A549 (cell line): ENCODE data around the gene PLEKHA6. TPM values are rescaled to one million over a fixed set of nuclear protein-coding genes. Genes with fewer than 3 reads are reported as not detected.

Experiments used
- ATAC-seq, 2 experiments: fragments of 200-7000 bp in 1 of 2; fragments of >200 bp in 1 of 2; cut with Nextera tagmentation in 1 of 2; cut with Tn5 transposase in 1 of 2; 3 replicates each; pipeline versions ENCODE4 v1.8.0 to v1.9.1; 2018 to 2020; ENCODE audit warnings: mild to moderate bottlenecking in 1 of 2, moderate library complexity in 1 of 2
- CTCF ChIA-PET: fragments of 300-600 bp; sonication (Branson Sonifier 250); formaldehyde crosslinking; extraction: SDS; loops from one replicate; lab custom pipeline; 2021; ENCODE audit warnings: antibody characterized with exemption, inconsistent platforms; lab: Yijun Ruan, JAX
- POLR2A ChIA-PET: fragments of 350-600 bp; formaldehyde crosslinking; extraction: SDS; loops from one replicate; lab custom pipeline; 2021; ENCODE audit warnings: antibody characterized with exemption, inconsistent platforms; lab: Yijun Ruan, JAX
- DNase-seq, 2 experiments: peaks; one replicate each; pipeline versions ENCODE4 v3.0.0 to v3.0.0-alpha.2; 2011 to 2016; ENCODE audit warnings: low read depth in 1 of 2, low spot score in 1 of 2
- FAIRE-seq: peaks from 2 replicates; lab custom pipeline; 2011; peaks lifted over from hg19 to GRCh38; lab: Jason Lieb, UNC
- H3K27ac ChIP-seq, 2 experiments: fragments of >200 bp; sonication (Bioruptor Twin); formaldehyde crosslinking; 3 replicates each; pipeline ENCODE4 v1.5.1; 2016 to 2017
- H3K4me1 ChIP-seq: fragments of >200 bp; sonication (Bioruptor Twin); formaldehyde crosslinking; 3 replicates; pipeline ENCODE4 v1.6.1; 2016
- H3K4me2 ChIP-seq: fragments of >200 bp; sonication (Bioruptor Twin); formaldehyde crosslinking; 3 replicates; pipeline ENCODE4 v1.6.1; 2016
- H3K4me3 ChIP-seq: fragments of >200 bp; sonication (Bioruptor Twin); formaldehyde crosslinking; 3 replicates; pipeline ENCODE4 v1.5.1; 2016
- H3K9me3 ChIP-seq: fragments of >200 bp; sonication (Bioruptor Twin); formaldehyde crosslinking; 3 replicates; pipeline ENCODE4 v1.6.1; 2016
- ATOH8 ChIP-seq: fragments of 250-450 bp; sonication (Bioruptor Pico); IDR thresholded peaks from 2 replicates; pipeline ENCODE4 v1.5.0; 2020; ENCODE audit warnings: low read depth, mild to moderate bottlenecking, moderate library complexity
- CHD4 ChIP-seq: fragments of 200-600 bp; sonication (generic); IDR thresholded peaks from 2 replicates; pipeline ENCODE4 v1.6.1; 2016; ENCODE audit warnings: antibody characterized with exemption, mild to moderate bottlenecking, borderline replicate concordance
- CTCF ChIP-seq: fragments of >200 bp; sonication (Bioruptor Twin); formaldehyde crosslinking; IDR thresholded peaks from 3 replicates; pipeline ENCODE4 v1.5.1; 2016
- E2F6 ChIP-seq: IDR thresholded peaks from 2 replicates; pipeline ENCODE4 v1.6.1; 2012; ENCODE audit warnings: low read depth, borderline replicate concordance
- EHMT2 ChIP-seq: fragments of 200-600 bp; sonication (generic); IDR thresholded peaks from 2 replicates; pipeline ENCODE4 v1.6.1; 2016; ENCODE audit warnings: antibody characterized with exemption, low read depth, mild to moderate bottlenecking, moderate library complexity
- FOSB ChIP-seq: fragments of 250-450 bp; sonication (Bioruptor Pico); IDR thresholded peaks from 2 replicates; pipeline ENCODE4 v1.5.0; 2020; ENCODE audit warnings: mild to moderate bottlenecking, moderate library complexity
- FOSL2 ChIP-seq, 2 experiments: fragments of 450-650 bp in 1 of 2; fragments of >200 bp in 1 of 2; sonication (Bioruptor Twin) in 1 of 2; formaldehyde crosslinking; IDR thresholded peaks; 2 replicates each; pipeline versions ENCODE4 v1.5.0 to v1.6.1; 2016 to 2020; ENCODE audit warnings: mild to moderate bottlenecking in 1 of 2, moderate library complexity in 1 of 2
- HES2 ChIP-seq: fragments of >200 bp; sonication (Bioruptor Twin); formaldehyde crosslinking; IDR thresholded peaks from 2 replicates; pipeline ENCODE4 v1.6.1; 2016
- HEYL ChIP-seq: fragments of 250-450 bp; sonication (Bioruptor Pico); IDR thresholded peaks from 2 replicates; pipeline ENCODE4 v1.8.0; 2021; ENCODE audit warnings: mild to moderate bottlenecking, moderate library complexity
- HOXA7 ChIP-seq: fragments of 250-450 bp; sonication (Bioruptor Pico); IDR thresholded peaks from 2 replicates; pipeline ENCODE4 v1.5.0; 2020; ENCODE audit warnings: mild to moderate bottlenecking, moderate library complexity
- HOXB13 ChIP-seq: fragments of 250-450 bp; sonication (Bioruptor Pico); IDR thresholded peaks from 2 replicates; pipeline ENCODE4 v1.5.0; 2020; ENCODE audit warnings: low read depth, mild to moderate bottlenecking, moderate library complexity
- JUNB ChIP-seq: fragments of >200 bp; sonication (Bioruptor Twin); formaldehyde crosslinking; IDR thresholded peaks from 2 replicates; pipeline ENCODE4 v1.6.1; 2016
- MAFK ChIP-seq: fragments of 450-650 bp; IDR thresholded peaks from 2 replicates; pipeline ENCODE4 v1.6.1; 2014; ENCODE audit not compliant: partially characterized antibody
- NPAS2 ChIP-seq: fragments of 250-450 bp; sonication (Bioruptor Pico); IDR thresholded peaks from 2 replicates; pipeline ENCODE4 v1.8.0; 2022; ENCODE audit warnings: mild to moderate bottlenecking, moderate library complexity, borderline replicate concordance
- POLR2A ChIP-seq: IDR thresholded peaks from 2 replicates; pipeline ENCODE4 v1.6.1; 2012; ENCODE audit warnings: mild to moderate bottlenecking, low read length
- RARB ChIP-seq: fragments of 250-450 bp; sonication (Bioruptor Pico); IDR thresholded peaks from 2 replicates; pipeline ENCODE4 v1.8.0; 2021; ENCODE audit warnings: mild to moderate bottlenecking, moderate library complexity
- RCOR1 ChIP-seq: fragments of 150-350 bp; IDR thresholded peaks from 2 replicates; pipeline ENCODE4 v1.6.1; 2014; ENCODE audit warnings: antibody characterized with exemption, low read length, low read depth
- RNF2 ChIP-seq: fragments of 200-600 bp; sonication (generic); IDR thresholded peaks from 2 replicates; pipeline ENCODE4 v1.6.1; 2016; ENCODE audit warnings: low read depth, mild to moderate bottlenecking, antibody characterized with exemption, moderate library complexity, borderline replicate concordance
- SREBF2 ChIP-seq: fragments of 450-650 bp; IDR thresholded peaks from 2 replicates; pipeline ENCODE4 v1.6.1; 2014; ENCODE audit warnings: mild to moderate bottlenecking, moderate library complexity
- TFCP2L1 ChIP-seq: fragments of 250-450 bp; sonication (Bioruptor Pico); IDR thresholded peaks from 2 replicates; pipeline ENCODE4 v1.5.0; 2021; ENCODE audit warnings: mild to moderate bottlenecking
- USF2 ChIP-seq: fragments of 450-650 bp; IDR thresholded peaks from 2 replicates; pipeline ENCODE4 v1.6.1; 2014; ENCODE audit warnings: antibody characterized with exemption
- ZC3H11A ChIP-seq: fragments of 450-650 bp; IDR thresholded peaks from 2 replicates; pipeline ENCODE4 v1.6.1; 2014; ENCODE audit warnings: antibody characterized with exemption, mild to moderate bottlenecking
- ZFP36 ChIP-seq: fragments of 450-650 bp; IDR thresholded peaks from 2 replicates; pipeline ENCODE4 v1.6.1; 2014; ENCODE audit warnings: borderline replicate concordance; ENCODE audit not compliant: partially characterized antibody
- ZSCAN20 ChIP-seq: fragments of 250-450 bp; sonication (Bioruptor Pico); IDR thresholded peaks from 2 replicates; pipeline ENCODE4 v1.8.0; 2022; ENCODE audit warnings: mild to moderate bottlenecking, moderate library complexity
- WGBS: methylation state at CpG from one replicate; pipeline ENCODE4 v1.1.6; 2017; ENCODE audit errors: missing lambda C conversion rate; 5-methylcytosine and 5-hydroxymethylcytosine counted together
- polyA plus RNA-seq, 4 experiments: library from polyadenylated mRNA; depleted of rRNA in 3 of 4; stranded (reverse); fragments of >200 nt; fragmentation: RNase III in 1 of 4; extraction: RNeasy Plus Mini Kit Qiagen cat#74134 plus additional on column Dnase treatment in 1 of 4; gene quantifications; 2 replicates in 3 of 4; 3 replicates in 1 of 4; pipeline ENCODE4 v1.2.3, GENCODE V29; 2011 to 2017

Gene PLEKHA6
- polyA plus RNA-seq, 2 of the 4 experiments (the other 2 are of a cell fraction): 13.0 to 26.2 TPM

- TF ChIP-seq HEYL (CRISPR knock-in tag) (no peak), JUNB (no peak), RNF2 (no peak), HOXB13 (CRISPR knock-in tag) (no peak)
Measured at GRCh38 chr1:204278958-204279357, 80.8 kb downstream of the PLEKHA6 start (continued).

GRCh38 chr1:204278251-204278650, 81.5 kb downstream of the PLEKHA6 start:
- DNase-seq (no peak), FAIRE-seq (no peak), ATAC-seq (no peak)
- 66% methylated on average over 4 of the region's 4 CpGs for WGBS
- TF ChIP-seq HOXB13 (CRISPR knock-in tag) (no peak), JUNB (no peak), TFCP2L1 (CRISPR knock-in tag) (no peak), FOSL2 (IDR thresholded peaks at IDR 0.05) (no peak), FOSL2 (CRISPR knock-in tag; IDR thresholded peaks at IDR 0.05) (no peak), USF2 (no peak), HES2 (no peak), FOSB (CRISPR knock-in tag) (no peak)
- Histone ChIP-seq H3K4me2 (0 out of 3 replicates have a peak overlapping the region, but pooled peaks have one; percentile 59), H3K9me3 (no peaks in the 10 kb centered on the region), H3K4me3 (no peak overlapping the region), H3K27ac (no peak overlapping the region), H3K4me1 (peaks cover 28% of the 10 kb centered on the region)
- CTCF ChIA-PET: interaction anchor here (0.9 to 39.0 kb wide), 6 partner anchors 9 to 116 kb away, joined by 3 to 840 read pairs (median 4); partner anchors contain the start of gene PLEKHA6
- POLR2A ChIA-PET: no interaction called here

- ChIA-PET CTCF (interaction anchor here (0.8 to 39.0 kb wide), 9 partner anchors 9 to 116 kb away, joined by 3 to 840 read pairs (median 4); partner anchors contain the start of gene PLEKHA6), POLR2A (no interaction called here)
- Histone ChIP-seq H3K4me2 (no peak overlapping the region), H3K4me1 (peaks cover 23% of the 10 kb centered on the region)
- TF ChIP-seq JUNB: no peak
- TF ChIP-seq RNF2: no peak
- no peak for TF ChIP-seq ZSCAN20 (CRISPR knock-in tag)
- no peak for TF ChIP-seq CHD4
- no peak for TF ChIP-seq POLR2A
- no peak for TF ChIP-seq RARB (CRISPR knock-in tag)
- TF ChIP-seq ZFP36: no peak
- TF ChIP-seq NPAS2 (CRISPR knock-in tag): no peak
- TF ChIP-seq TFCP2L1 (CRISPR knock-in tag): no peak
- no peak for TF ChIP-seq MAFK
- no peak for TF ChIP-seq ATOH8 (CRISPR knock-in tag)
- TF ChIP-seq HOXA7: no peak
- no peak for TF ChIP-seq SREBF2
- TF ChIP-seq ZC3H11A: no peak
- TF ChIP-seq RCOR1: no peak
- TF ChIP-seq E2F6: no peak
- no peak for TF ChIP-seq FOSL2 (IDR thresholded peaks at IDR 0.05)
- TF ChIP-seq FOSL2 (CRISPR knock-in tag; IDR thresholded peaks at IDR 0.05): no peak
- no peak for TF ChIP-seq EHMT2
- TF ChIP-seq CTCF: no peak
- TF ChIP-seq, all 56 proteins: peak for 0
- Histone ChIP-seq H3K4me3 (no peak overlapping the region), H3K27ac (no peak overlapping the region), H3K9me3 (no peaks in the 10 kb centered on the region)
- FAIRE-seq: no peak
- 93% methylated on average over 13 of the region's 14 CpGs for WGBS
- no peak for DNase-seq
- ATAC-seq: no peak
Measured at GRCh38 chr1:204277563-204278219, 82.0 kb downstream of the PLEKHA6 start.
